Diencephalon (tissue), 1 donor: ENCODE data around the gene IGSF5. TPM values are rescaled to one million over a fixed set of nuclear protein-coding genes. Genes with fewer than 3 reads are reported as not detected.

Experiments
- total RNA-seq: library from RNA; depleted of rRNA; stranded (reverse); fragments of >200 nt; gene quantifications from one replicate; pipeline ENCODE4 v1.2.3, GENCODE V29; 2014

IGSF5 gene
- total RNA-seq, result 4.8 TPM

DNA sequence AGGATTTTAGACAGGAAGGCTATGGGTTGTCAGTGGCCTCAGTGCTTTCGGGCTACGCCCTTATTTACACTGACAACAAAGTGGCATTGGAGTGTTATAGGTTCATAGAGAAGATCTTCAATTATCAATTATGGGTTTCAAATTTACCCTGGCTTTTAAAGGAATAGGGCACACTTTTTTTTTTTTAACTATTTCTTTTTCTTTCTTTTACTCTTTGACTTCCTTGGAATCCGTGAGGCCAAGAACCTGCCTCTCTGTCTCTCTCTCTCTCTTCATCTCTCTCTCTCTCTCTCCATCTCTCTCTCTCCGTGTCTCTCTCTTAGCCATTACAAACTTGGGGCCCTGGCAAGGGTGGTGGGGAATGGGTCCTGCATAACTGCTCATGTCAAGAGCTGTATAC is at the start of gene IGSF5:
TSS of gene IGSF5 (plus strand) at position 301 of the 400 bp plus-strand sequence. CDS start 327 bp downstream, outside the sequence.

Other genes with a start within 250 kb of the IGSF5 start
- gene B3GALT5, start 132.2 kb upstream of the IGSF5 start, total RNA-seq, result 3.2 TPM
- gene PCP4, start 122.3 kb downstream of the IGSF5 start, total RNA-seq, result 34.8 TPM